Loucy (cell line): ENCODE data around the gene ZNF266.
A peak's percentile ranks its signal among the peaks of the same experiment; 100 is the strongest.

Experiments
- H2AFZ ChIP-seq: fragments of 200-600 bp; sonication (generic); 2 replicates; pipeline ENCODE4 v1.6.0; 2016; ENCODE audit warnings: antibody characterized with exemption, mild to moderate bottlenecking, low read length, moderate library complexity
- H3F3A ChIP-seq: fragments of 200-600 bp; 2 replicates; pipeline ENCODE4 v1.6.0; 2016; ENCODE audit warnings: antibody characterized with exemption, low read depth, mild to moderate bottlenecking
- H3K27me3 ChIP-seq: fragments of 200-600 bp; sonication (generic); 2 replicates; pipeline ENCODE4 v1.6.1; 2014; ENCODE audit warnings: low read length, mild to moderate bottlenecking; ENCODE audit not compliant: insufficient read depth, poor library complexity, severe bottlenecking
- H3K36me3 ChIP-seq: fragments of 200-600 bp; sonication (generic); 2 replicates; pipeline ENCODE4 v1.6.1; 2016; ENCODE audit warnings: low read length; ENCODE audit not compliant: insufficient read depth
- H3K4me1 ChIP-seq: fragments of 200-600 bp; sonication (generic); 2 replicates; pipeline ENCODE4 v1.5.1; 2014; ENCODE audit warnings: low read length, mild to moderate bottlenecking; ENCODE audit not compliant: insufficient read depth, poor library complexity, severe bottlenecking
- H3K4me2 ChIP-seq: fragments of 200-600 bp; sonication (generic); 2 replicates; pipeline ENCODE4 v1.6.0; 2014; ENCODE audit warnings: antibody characterized with exemption, low read length, low read depth, mild to moderate bottlenecking; ENCODE audit not compliant: poor library complexity, severe bottlenecking
- H3K4me3 ChIP-seq: fragments of 200-600 bp; sonication (generic); 2 replicates; pipeline ENCODE4 v1.5.1; 2014; ENCODE audit warnings: low read length, mild to moderate bottlenecking, mixed read lengths; ENCODE audit not compliant: poor library complexity, severe bottlenecking
- H3K79me2 ChIP-seq: fragments of 200-600 bp; sonication (generic); 2 replicates; pipeline ENCODE4 v1.6.1; 2014; ENCODE audit warnings: low read length; ENCODE audit not compliant: insufficient read depth
- H3K9ac ChIP-seq: fragments of 200-600 bp; sonication (generic); 2 replicates; pipeline ENCODE4 v1.6.0; 2014; ENCODE audit warnings: mild to moderate bottlenecking, low read depth, low read length, moderate library complexity; ENCODE audit not compliant: poor library complexity, severe bottlenecking
- H3K9me2 ChIP-seq: fragments of 200-600 bp; sonication (generic); replicated peaks from 2 replicates; pipeline ENCODE4 v1.6.1; 2016; ENCODE audit warnings: low read depth, low read length, mixed read lengths
- H3K9me3 ChIP-seq: fragments of 200-600 bp; sonication (generic); 2 replicates; pipeline ENCODE4 v1.6.1; 2014; ENCODE audit warnings: mild to moderate bottlenecking, antibody characterized with exemption, low read length, low read depth; ENCODE audit not compliant: insufficient read depth
- H4K20me1 ChIP-seq: fragments of 200-600 bp; sonication (generic); 2 replicates; pipeline ENCODE4 v1.6.0; 2014; ENCODE audit warnings: antibody characterized with exemption, low read length, mild to moderate bottlenecking; ENCODE audit not compliant: insufficient read depth, poor library complexity, severe bottlenecking
- EZH2phosphoT487 ChIP-seq: fragments of 200-600 bp; IDR thresholded peaks from 2 replicates; pipeline ENCODE4 v1.6.1; 2018; ENCODE audit warnings: antibody characterized with exemption, mild to moderate bottlenecking, moderate library complexity, borderline replicate concordance
- TF ChIP-seq, protein P1 (sequence below): fragments of 200-600 bp; sonication (generic); conservative IDR thresholded peaks from 2 replicates; pipeline ENCODE4 v1.5.1; 2014; ENCODE audit warnings: mild to moderate bottlenecking, antibody characterized with exemption, low read length

Gene ZNF266

DNA sequence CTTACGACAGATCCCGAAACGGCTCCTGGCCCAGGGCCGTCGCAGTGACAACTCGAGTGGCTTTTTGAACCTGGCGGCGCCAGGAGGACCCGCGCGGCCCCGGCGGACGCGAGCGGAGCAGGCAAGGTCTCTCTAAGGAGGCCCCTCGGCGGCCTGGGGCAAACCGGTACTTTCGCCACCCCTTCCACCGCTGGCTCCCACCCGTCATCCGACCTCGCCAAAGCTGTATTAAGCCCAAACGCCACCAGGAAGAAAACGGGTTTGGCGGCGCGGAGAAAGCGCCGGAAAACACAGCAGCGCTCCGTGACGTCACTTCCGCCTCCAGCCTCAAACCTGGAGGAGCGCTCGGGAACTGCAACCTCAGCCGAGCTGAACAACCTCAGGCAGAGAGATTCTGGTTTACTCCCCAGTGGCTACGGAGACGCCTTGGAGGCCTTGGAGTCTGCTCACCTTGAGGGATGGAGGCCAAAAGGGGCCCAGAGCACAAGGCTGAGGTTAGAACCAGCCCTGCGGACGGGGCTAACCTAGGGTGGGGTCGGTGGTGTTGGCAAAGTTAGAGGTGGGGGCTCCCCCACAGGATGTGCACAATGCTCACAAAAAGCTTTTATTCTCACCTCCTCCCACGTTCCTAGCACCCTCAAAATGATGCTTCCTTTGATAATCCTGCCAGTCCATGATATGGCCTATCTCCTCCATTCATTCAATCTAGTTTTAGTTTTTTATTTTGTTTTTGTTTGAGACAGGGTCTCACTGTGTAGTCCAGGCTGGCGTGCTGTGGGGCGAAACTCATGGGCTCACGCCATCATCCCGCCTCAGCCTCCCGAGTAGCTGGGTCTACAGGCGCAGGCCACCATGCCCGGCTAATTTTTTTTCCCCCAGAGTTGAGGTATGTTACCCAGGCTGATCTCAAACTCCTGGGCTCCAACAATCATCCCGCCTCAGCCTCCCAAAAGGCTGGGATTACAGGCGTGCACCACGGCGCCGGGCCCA, at the start of gene ZNF266:
Gene ZNF266 (minus strand): TSS at position 295 of the 990 bp plus-strand sequence. CDS start 15,484 bp downstream, outside the sequence.
- Histone ChIP-seq H3K9ac (peak within 1 kb of the TSS; percentile 90), H3K36me3 (no peaks in the 10 kb centered on the region; the same call in 1 of the 2 replicates), H3F3A (no peaks in the 10 kb centered on the region), H3K27me3 (no peaks in the 10 kb centered on the region), H3K4me1 (peaks cover 28% of the 10 kb centered on the region), H3K9me3 (no peaks in the 10 kb centered on the region), H3K4me3 (peak within 1 kb of the TSS; percentile 84), H2AFZ (peak within 1 kb of the TSS; percentile 87), H3K79me2 (peaks cover 50% of the 10 kb centered on the region), H3K4me2 (peak within 1 kb of the TSS; percentile 92), H3K9me2 (no peaks in the 10 kb centered on the region), H4K20me1 (peaks cover 15% of the 10 kb centered on the region)
- TF ChIP-seq, protein P1, sequence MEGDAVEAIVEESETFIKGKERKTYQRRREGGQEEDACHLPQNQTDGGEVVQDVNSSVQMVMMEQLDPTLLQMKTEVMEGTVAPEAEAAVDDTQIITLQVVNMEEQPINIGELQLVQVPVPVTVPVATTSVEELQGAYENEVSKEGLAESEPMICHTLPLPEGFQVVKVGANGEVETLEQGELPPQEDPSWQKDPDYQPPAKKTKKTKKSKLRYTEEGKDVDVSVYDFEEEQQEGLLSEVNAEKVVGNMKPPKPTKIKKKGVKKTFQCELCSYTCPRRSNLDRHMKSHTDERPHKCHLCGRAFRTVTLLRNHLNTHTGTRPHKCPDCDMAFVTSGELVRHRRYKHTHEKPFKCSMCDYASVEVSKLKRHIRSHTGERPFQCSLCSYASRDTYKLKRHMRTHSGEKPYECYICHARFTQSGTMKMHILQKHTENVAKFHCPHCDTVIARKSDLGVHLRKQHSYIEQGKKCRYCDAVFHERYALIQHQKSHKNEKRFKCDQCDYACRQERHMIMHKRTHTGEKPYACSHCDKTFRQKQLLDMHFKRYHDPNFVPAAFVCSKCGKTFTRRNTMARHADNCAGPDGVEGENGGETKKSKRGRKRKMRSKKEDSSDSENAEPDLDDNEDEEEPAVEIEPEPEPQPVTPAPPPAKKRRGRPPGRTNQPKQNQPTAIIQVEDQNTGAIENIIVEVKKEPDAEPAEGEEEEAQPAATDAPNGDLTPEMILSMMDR: peak; percentile 54
- TF ChIP-seq EZH2phosphoT487: no peak

DNA sequence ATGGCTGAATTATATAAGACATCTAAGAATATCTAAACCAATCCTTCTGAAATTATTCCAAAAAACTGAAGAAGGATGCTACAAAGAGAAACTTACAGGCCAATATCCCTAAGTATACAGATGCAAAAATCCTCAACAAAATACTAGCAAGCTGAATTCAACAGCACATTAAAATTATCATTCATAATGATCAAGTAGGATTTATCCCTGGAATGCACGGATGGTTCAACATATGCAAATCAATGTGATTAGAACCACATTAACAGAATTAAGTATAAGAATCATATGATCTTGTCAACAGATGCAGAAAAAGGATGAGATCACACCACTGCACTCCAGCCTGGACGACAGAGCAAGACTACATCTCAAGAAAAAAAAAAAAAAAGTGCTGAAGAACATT, 49.8 kb upstream of the ZNF266 start:
- H3K36me3 ChIP-seq: no peaks in the 10 kb centered on the region
- H3F3A ChIP-seq: no peaks in the 10 kb centered on the region
- H3K79me2 ChIP-seq: no peaks in the 10 kb centered on the region
- H3K27me3 ChIP-seq: no peaks in the 10 kb centered on the region
- H4K20me1 ChIP-seq: no peaks in the 10 kb centered on the region
- no peak for TF ChIP-seq EZH2phosphoT487
- TF ChIP-seq, protein P1: no peak
- no peak overlapping the region for H2AFZ ChIP-seq
- no peak overlapping the region for H3K9ac ChIP-seq
- H3K9me3 ChIP-seq: peaks cover 9% of the 10 kb centered on the region; the same call in 1 of the 2 replicates
- H3K4me2 ChIP-seq: no peak overlapping the region
- no peaks in the 10 kb centered on the region for H3K9me2 ChIP-seq
- H3K4me3 ChIP-seq: no peak overlapping the region
- H3K4me1 ChIP-seq: no peaks in the 10 kb centered on the region

DNA sequence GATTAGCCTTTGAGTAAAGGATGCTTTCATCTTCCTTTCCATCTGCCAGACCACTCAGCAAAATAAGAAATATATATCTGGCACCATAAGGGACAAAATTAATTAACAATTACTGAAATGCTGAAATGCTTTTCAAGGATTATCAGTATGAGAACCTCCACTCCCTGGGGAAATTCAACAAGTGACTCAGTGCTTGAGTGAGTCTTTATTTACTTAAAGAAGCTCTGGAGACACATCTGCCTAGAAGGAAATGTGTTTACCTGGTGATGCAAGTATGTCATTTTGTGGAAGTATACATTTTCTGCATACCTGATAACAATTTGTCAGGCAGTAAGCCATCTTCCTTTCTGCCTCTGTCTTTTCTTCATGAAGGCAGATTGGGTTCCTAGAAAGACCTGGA, 39.6 kb upstream of the ZNF266 start:
- H3K4me2 ChIP-seq: no peak overlapping the region
- H2AFZ ChIP-seq: no peak overlapping the region
- H3K9me2 ChIP-seq: no peaks in the 10 kb centered on the region
- H3K36me3 ChIP-seq: no peaks in the 10 kb centered on the region
- H3K9me3 ChIP-seq: peaks cover 13% of the 10 kb centered on the region; the same call in 1 of the 2 replicates
- no peaks in the 10 kb centered on the region for H3K27me3 ChIP-seq
- TF ChIP-seq, protein P1: no peak
- TF ChIP-seq EZH2phosphoT487: no peak
- H4K20me1 ChIP-seq: no peaks in the 10 kb centered on the region
- no peak overlapping the region for H3K4me3 ChIP-seq
- H3F3A ChIP-seq: no peaks in the 10 kb centered on the region
- H3K9ac ChIP-seq: no peak overlapping the region
- no peaks in the 10 kb centered on the region for H3K4me1 ChIP-seq
- H3K79me2 ChIP-seq: no peaks in the 10 kb centered on the region
